G401 (cell line): ENCODE measurements around the gene MYOT. TPM values are rescaled to one million over a fixed set of nuclear protein-coding genes. Genes with fewer than 3 reads are reported as not detected.
A peak's percentile ranks its signal among the peaks of the same experiment; 100 is the strongest.

ENCODE experiments used
- DNase-seq: peaks from one replicate; pipeline ENCODE4 v3.0.0-alpha.2; 2015; ENCODE audit warnings: low spot score
- in situ Hi-C: cut with HindIII; loops from 2 replicates; pipeline ENCODE4 v1.10.0; 2016; ENCODE audit warnings: low sequenced_read_pairs, mixed read lengths
- total RNA-seq: library from RNA; depleted of rRNA; stranded (reverse); fragments of >200 nt; shearing (Covaris generic); gene quantifications from 2 replicates; pipeline ENCODE4 v1.2.3, GENCODE V29; 2014; rRNA removed

MYOT gene, protein sequence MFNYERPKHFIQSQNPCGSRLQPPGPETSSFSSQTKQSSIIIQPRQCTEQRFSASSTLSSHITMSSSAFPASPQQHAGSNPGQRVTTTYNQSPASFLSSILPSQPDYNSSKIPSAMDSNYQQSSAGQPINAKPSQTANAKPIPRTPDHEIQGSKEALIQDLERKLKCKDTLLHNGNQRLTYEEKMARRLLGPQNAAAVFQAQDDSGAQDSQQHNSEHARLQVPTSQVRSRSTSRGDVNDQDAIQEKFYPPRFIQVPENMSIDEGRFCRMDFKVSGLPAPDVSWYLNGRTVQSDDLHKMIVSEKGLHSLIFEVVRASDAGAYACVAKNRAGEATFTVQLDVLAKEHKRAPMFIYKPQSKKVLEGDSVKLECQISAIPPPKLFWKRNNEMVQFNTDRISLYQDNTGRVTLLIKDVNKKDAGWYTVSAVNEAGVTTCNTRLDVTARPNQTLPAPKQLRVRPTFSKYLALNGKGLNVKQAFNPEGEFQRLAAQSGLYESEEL
- not detected in 2 replicates for total RNA-seq

DNA sequence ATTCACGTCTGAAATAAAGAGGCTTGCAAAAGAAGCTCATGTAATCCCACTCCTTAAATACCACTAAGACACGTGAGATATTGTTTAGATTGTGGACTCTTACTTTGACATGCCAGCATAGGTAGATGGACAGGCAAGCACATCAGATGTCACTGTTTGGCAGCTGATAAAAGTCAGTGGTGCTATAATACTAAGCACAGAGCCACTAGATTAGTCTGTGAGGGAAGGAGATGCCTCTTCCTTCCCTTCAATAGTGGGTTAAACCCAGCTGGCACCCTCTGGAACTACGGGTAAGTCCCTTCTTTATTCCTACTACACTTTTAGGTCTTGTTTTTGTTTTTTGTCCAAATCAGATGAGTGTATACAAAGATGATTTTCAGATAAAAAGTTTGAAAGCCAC lies at the start of gene MYOT:
MYOT (plus strand) TSS at position 197 of the 400 bp plus-strand sequence. CDS start 2,792 bp downstream, outside the sequence.
- in situ Hi-C loops, result no loop called here
- DNase-seq, result no peak

DNA sequence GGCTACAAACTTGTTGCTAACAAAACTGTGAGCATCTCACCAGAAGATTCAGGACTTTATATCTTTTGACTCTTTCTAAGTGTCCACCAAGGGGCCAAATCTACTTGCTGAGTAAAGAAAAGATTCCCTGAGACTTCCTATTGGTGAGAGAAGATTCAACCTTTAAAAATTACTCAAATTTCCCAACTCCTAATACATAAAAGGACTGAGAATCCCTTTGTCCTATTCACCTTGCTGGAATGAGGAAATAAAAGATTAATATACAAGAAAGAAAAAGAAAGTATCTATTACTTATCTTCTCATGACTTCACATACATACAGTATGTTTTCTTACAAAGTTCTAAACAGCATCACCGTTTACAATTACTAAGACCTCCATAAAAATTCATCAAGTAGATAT lies 47.9 kb upstream of the MYOT start:
- in situ Hi-C loops, result no loop called here

DNA sequence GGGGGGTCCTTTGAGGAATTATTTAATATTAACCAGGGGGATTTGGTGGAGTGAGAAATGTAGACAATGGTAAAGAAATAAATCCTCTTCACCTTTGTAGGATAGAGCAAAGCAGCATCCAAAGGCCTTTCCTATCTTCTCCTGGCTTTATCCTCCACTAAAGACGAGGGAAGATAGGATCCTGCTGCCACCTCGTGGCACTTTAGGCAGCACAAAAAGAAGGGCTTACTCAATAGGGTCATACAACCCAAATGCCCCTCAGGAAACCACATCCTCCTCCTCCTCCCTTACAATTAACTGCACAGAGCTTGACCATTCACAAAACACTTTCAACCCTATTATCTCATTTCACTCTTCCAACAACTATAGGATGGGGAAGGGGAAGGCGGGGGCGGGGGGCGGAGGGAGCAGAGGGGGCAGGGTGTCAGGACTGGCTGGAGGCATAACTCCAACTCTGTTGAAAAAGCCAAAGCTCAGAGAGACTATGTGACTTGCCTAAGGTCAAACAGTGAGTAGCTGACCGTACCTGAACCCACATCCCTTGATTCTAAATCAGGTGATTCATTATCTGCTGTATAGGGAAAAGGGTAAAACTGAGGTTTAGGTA lies 45.4 kb upstream of the MYOT start:
- in situ Hi-C loops, result no loop called here
- peak; percentile 57 for DNase-seq

More for the DNA sequence above, 47.9 kb upstream of the MYOT start:
- no peak for DNase-seq

DNA sequence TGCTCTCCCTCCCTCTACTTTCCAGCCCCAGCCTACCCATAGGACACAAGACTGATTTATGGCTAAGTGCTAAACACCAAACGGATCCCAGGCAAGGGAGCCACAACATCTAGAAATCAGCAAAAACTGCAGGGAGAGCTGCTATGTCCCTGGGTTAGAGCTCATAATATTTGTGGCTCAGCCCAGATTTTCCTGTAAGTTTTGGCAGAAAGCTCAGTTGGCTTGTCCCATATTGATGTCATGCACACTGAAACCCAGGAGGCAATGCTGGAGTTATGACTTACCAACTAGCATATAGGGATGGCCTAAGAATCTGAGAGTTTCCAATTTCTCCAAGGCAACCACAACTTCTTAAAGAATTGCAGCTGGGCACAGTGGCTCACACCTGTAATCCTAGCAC lies 44.7 kb upstream of the MYOT start:
- in situ Hi-C loops, result no loop called here

DNA sequence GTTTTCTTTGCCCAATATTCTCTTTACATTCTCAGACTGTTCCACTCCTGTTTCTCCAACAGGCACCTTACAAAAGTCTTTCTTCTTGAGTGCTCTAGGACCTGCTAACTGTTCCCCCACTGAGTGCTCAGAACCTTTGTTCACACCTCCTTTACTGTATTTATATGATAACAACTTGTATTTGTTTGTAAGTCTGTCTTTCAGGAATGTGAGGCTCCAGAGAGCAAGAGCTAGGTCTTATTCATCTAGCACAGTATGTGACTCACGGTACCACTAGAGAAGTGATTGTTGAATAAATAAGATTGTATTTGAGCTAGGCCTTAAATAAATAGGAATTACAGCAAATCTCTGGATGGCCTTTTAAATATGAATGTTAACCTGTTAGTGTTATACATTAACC lies 42.5 kb upstream of the MYOT start:
- in situ Hi-C loops, result no loop called here
- DNase-seq, result no peak

More for the DNA sequence above, 44.7 kb upstream of the MYOT start:
- no peak for DNase-seq

DNA sequence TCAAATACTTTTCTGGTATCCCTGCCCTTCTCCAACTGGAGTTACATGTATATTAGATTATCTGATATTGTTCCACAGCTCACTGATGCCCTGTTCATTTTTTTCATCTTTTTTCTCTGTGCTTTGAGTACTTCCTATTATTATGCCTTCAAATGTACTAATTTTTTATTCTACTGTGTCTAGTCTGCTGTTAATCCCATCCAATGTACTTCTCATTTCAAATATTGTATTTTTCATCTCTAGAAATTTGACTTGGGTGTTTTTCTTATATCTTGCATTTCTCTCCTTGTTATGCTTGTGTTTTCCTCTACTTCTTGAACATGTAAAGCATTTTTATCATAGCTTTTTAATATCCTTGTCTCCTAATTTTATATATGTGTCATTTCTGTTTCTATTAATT lies 41.6 kb upstream of the MYOT start:
- in situ Hi-C loops, result no loop called here

DNA sequence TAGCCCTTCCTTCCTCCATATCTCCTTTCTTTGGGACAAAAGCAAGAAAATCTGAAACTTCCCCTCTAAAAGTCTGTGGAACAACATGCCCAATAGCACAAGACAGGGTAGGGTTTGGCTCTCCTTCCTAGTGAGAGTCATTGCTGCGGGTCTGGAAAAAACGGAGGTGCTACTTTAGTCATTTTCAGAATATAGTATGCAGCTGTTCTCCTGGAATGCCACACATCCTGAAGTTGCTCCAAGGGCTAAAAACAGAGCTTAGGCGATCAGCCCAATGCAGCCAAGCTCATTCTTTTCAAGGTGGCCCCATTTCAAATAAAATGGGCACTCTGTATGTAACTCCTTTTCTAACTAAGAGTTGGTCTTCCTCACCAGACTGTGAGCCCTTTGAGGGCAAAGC lies 39.5 kb upstream of the MYOT start:
- no peak for DNase-seq
- in situ Hi-C loops, result no loop called here

More for the DNA sequence above, 41.6 kb upstream of the MYOT start:
- no peak for DNase-seq

DNA sequence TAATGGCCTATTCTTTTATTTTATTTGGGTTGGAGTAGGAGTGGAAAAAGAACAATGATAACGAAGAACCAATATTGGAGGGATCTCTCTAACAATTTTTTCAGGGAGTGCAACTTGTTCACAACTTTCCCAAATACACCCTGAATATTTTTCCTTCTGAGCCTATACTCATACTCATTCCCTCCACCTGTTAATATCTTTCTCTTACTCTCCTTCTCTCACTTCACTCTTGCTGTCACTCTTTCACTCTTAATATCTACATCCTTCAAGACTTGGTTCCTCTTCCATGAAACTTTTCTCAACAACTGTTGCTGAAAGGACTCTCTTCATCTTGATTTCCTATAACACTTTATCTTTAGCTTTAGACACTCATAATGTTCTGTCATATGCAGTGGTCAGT lies 39.0 kb upstream of the MYOT start:
- in situ Hi-C loops, result no loop called here
- no peak for DNase-seq

DNA sequence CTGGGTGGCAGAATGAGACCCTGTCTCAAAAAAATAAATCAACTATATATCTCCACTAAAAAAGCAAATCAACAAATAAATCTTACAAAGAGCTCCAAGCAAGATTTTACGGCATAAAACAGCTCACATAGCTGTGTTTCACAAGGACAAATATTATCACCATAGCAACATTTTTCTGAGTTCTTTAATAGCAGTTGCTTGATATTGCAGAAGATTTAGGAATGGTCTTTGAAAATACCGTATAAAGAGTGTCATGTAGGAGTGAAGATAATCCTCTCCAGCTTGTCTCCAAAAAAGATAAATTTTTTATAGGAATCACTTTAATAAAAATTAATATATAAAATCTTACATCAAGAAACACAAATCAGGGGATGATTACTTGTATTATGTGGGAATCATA lies 36.6 kb upstream of the MYOT start:
- DNase-seq, result no peak
- in situ Hi-C loops, result no loop called here

DNA sequence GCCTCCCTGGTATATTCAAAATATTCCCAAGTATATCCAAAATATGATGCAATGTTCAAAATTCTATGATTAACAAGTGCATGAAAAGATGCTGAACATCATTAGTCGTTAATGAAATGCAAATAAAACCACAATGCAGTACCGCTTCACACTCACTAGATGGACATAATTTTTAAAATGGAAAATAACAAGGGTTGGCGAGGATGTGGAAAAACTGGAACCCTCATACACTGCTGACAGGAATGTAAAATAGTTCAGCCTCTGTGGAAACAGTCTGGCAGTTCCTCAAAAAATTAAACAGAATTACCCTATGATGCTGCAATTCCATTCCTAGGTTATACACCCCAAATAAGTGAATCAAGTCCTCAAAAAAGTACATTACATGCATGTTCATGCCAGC lies 36.1 kb upstream of the MYOT start:
- in situ Hi-C loops, result no loop called here
- no peak for DNase-seq

DNA sequence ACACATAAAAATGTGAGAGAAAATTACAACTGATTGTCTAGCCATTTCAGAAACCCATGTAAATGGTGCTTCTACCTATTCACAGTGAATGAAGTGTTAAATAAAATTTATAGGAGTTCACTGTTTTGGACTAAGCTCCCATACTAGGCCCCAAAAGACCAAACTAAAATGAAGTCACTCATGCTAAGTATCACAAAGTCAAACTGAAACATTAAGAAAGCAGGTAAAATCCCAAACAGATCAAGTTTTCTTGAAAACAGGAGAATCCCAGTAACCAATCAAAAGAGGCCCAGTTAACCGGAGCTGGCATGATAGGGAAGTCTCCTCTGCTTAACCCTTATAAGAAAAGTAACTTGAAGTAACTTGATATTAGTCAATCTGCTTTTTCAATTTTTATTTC lies 35.2 kb upstream of the MYOT start:
- DNase-seq, result no peak
- in situ Hi-C loops, result no loop called here

DNA sequence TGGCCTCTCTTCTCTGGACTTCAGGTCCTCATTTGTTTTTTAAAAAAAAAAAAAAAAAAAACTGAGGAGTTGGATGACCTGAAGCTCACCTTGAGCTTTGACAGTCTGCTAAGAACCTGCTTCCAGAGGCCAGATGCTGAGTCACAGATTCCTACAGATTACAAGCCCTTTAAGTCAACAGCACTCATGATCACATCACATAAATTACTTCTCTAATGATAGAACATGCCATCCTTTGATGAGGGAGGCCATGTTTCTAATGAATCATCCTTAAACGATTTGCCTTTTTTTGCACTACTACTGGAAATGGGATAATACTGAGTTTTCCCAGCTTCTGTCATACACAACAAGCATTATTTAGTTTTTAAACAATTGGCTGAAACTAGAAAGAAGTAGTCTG lies 34.2 kb upstream of the MYOT start:
- no peak for DNase-seq
- in situ Hi-C loops, result no loop called here

DNA sequence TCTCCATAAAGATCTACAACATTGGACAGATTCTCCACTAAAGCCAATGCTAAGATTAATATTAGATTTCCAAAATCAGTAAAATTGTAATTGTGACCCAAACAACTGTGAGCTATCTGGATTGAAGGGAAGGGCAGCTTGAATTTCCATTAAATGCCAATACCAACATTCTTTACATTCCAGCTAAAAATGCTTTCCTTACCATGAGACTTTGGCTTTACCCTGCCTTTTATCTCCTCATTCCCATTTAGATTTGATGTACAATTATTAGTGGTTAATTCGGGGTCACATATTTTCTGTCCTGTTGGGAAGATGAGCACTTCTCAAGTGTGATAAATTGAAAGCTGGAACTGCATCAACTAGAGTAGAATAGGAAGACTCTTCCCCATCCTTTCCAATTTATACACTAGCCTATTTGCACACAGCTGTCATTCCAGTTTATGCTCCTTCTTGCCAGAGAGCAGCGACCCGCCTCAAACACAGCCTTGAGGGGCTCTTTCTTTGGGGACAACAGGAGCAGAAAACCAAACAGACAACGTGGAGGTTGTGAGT lies 33.1 kb upstream of the MYOT start:
- in situ Hi-C loops, result no loop called here
- peak; percentile 30 for DNase-seq

DNA sequence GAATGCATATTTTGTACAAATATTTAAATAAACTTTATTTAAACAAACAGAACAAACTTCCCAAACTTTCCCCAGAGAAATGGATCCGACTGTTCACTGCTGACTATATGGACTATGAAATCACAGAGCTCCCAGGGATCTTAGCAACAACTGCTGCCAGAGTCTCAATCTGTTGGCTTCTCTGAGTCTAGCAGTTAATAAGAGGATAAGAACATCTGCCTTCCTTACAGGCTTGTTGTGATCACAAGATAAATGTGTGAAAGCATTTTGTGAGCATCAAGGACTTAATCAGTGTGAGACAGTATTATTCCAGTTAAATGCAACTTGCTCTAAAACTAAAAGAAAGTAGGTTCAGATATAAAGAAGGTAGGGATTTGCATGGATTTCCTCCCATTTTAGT lies 31.4 kb upstream of the MYOT start:
- in situ Hi-C loops, result no loop called here
- peak; percentile 31 for DNase-seq

DNA sequence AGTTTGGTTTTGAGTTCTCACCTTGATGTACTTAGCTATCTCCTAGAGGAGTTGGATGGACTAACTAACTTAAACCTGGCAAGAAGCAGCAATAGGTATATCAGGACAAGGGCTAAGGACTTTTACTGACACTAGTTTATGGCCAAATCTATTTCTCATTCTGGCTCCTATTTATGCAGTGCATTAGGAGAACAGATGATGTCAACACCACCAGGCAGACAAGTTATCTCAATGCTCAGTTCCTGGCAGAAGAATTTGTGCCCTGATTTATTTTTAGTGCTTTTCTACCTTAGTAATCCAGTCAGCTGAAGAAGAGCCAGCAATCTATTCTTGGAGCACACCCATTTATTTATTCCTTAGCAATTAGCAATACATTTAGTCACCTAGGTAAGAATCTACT lies 30.7 kb upstream of the MYOT start:
- in situ Hi-C loops, result no loop called here
- DNase-seq, result peak; percentile 98

DNA sequence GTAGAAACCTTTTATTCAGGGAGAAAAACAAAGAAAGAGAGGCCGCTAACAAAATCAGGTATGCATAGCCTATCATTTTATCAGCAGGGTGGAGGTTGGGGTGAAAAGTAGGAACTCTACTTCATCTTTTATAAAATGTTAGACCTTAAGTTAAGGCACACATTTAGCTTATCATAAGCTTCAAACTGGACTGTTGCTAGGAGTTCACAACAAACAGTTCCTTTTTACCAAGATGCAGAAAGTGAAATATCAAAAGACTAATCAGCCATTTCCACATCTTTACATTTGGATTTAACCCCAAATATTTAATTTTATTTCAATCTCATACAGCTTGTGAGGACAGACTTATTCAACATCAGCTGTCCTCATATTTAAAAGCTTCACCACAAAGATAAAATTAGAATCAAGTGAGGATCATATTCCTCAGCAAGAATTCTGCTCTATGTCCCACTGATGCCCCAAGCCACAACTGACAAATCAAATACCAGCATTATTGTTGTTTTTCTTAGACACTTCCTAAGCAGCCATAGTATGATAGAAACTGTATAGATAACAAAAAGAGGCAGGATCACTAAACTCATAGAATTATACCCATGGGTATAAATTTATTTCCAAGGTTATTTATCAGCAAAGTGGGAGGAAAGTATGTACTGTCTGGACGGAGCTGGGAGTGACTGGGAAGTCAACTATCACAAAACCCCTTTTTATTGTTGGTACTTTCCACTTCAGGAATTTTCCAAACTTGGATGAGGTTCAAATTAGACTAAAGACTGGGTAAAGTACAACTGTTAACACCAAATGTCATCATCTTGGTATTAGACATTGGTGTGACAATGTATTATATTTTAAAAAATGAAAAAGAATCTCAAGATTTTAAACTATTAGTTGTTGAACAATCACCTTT lies 29.9 kb upstream of the MYOT start:
- peak; percentile 71 for DNase-seq
- in situ Hi-C loops, result no loop called here

DNA sequence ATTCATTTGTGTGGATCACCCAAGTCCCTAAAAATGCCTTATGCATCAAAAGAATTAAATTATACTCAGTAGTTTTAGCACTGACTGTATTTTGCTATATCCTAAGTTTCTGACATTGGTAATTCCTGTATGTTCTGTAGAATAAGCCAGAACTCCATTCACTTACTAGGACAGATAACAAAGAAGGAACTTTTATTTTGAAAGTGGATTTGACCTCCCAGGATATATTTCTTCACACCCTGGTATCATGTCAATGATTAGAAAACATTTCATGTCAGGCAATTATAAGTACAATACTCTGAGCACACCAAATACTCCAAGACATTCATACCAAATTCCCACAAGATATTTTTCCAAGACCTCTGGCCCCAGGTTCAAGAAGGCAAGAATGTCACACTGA lies 28.7 kb upstream of the MYOT start:
- peak; percentile 33 for DNase-seq
- in situ Hi-C loops, result no loop called here

DNA sequence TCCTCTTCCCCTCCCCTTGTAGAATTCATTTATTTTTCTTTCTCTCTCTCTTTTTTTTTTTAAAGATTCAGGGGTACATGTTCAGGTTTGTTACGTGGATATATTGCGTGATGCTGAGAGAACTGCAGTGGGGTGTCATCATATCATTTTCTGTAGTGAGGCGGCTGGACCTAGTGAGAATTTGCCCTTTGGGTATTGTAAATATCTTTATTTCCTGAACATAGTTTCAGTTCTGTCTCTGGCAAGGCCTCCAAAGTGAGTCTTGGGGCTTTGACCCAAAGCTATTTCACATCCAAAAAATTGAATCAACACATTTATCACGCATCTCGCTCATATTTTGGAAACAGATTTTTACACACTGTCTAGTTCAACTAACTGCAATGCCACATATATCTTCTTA lies 25.4 kb upstream of the MYOT start:
- in situ Hi-C loops, result no loop called here
- DNase-seq, result no peak

DNA sequence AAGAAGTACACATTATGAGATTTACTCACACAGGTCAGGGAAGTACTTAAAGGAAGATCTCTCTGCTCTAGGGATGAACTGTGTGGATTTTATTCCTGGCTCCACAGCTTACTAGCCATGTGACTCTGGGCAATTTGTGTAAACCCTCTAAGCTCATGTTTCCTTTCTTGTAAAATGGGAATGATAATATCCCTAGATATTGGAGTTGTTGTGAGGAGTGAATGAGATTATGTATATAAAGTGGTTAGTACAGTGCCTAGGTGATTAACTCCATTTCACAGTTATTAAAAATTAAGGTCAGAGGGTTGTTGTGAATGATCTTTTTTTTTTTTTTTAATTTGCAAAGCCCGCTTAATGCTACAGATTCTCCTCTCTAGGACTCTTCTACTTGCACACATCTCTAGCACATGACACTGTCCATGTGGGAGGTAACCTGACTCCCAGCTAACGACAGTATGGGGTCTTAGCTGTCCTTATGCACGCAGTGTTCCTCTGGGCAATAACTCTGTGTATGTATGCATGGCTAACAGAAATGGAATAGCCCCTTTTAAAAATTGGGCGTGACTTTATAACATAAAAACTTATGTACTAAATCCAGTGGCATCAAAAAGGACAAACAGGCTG lies 23.9 kb upstream of the MYOT start:
- in situ Hi-C loops, result no loop called here
- DNase-seq, result no peak
